HepG2 (cell line): ENCODE results near the gene GNG3. TPM values are rescaled to one million over a fixed set of nuclear protein-coding genes. Genes with fewer than 3 reads are reported as not detected.

ENCODE experiments used
- ATAC-seq: fragments of 200-7000 bp; cut with Tn5 transposase; 3 replicates; pipeline ENCODE4 v1.9.1; 2020; ENCODE audit warnings: mild to moderate bottlenecking, moderate library complexity
- BruUV-seq: library from RNA; stranded (reverse); fragments of 400-500 nt; replicated peaks from 2 replicates; lab custom pipeline; 2021; lab: Mats Ljungman, UMichigan
- CTCF ChIA-PET: fragments of 300-600 bp; formaldehyde crosslinking; extraction: SDS; loops from one replicate; lab custom pipeline; 2021; ENCODE audit warnings: low total read pairs, inconsistent platforms, low intra/inter-chr PET ratio; lab: Yijun Ruan, JAX
- POLR2A ChIA-PET: fragments of 350-600 bp; sonication (Branson Sonifier 250); formaldehyde crosslinking; loops from one replicate; lab custom pipeline; 2020; ENCODE audit warnings: antibody characterized with exemption, inconsistent platforms; lab: Yijun Ruan, JAX
- DNase-seq: peaks from one replicate; pipeline ENCODE4 v3.0.0-alpha.2; 2015; ENCODE audit warnings: low spot score
- FAIRE-seq: peaks from 3 replicates; lab custom pipeline; 2011; peaks lifted over from hg19 to GRCh38; lab: Jason Lieb, UNC
- H2AFZ ChIP-seq: one replicate; pipeline ENCODE4 v1.6.1; 2011; ENCODE audit warnings: low read length, inconsistent platforms
- H3K27ac ChIP-seq: fragments of 300-600 bp; 3 replicates; pipeline ENCODE4 v1.8.0; 2011; ENCODE audit warnings: mixed run types, mild to moderate bottlenecking, mixed read lengths, low read length, inconsistent platforms; ENCODE audit not compliant: insufficient read depth; ENCODE audit errors: extremely low read length
- H3K27me3 ChIP-seq, 2 experiments: fragments of 200-600 bp in 1 of 2; 2 replicates in 1 of 2; 3 replicates in 1 of 2; pipeline versions ENCODE4 v1.6.0 to v1.8.0; 2011; ENCODE audit warnings: low read length in 2 of 2, mild to moderate bottlenecking in 2 of 2, moderate library complexity in 2 of 2, inconsistent platforms in 1 of 2; ENCODE audit not compliant: insufficient read depth in 2 of 2, control insufficient read depth in 1 of 2
- H3K36me3 ChIP-seq, 2 experiments: fragments of 200-600 bp in 1 of 2; replicated peaks in 1 of 2; 2 replicates in 1 of 2; 3 replicates in 1 of 2; pipeline versions ENCODE4 v1.5.1 to v1.8.0; 2011; ENCODE audit warnings: low read length in 2 of 2, inconsistent platforms in 1 of 2; ENCODE audit not compliant: insufficient read depth in 2 of 2, control insufficient read depth in 1 of 2
- H3K4me1 ChIP-seq: 2 replicates; pipeline ENCODE4 v1.5.1; 2012; ENCODE audit warnings: low read length, inconsistent platforms; ENCODE audit not compliant: insufficient read depth
- H3K4me2 ChIP-seq: 2 replicates; pipeline ENCODE4 v1.6.0; 2011; ENCODE audit warnings: low read depth, low read length, inconsistent platforms
- H3K4me3 ChIP-seq, 3 experiments: fragments of 200-600 bp in 1 of 3; sonication (generic), shearing (Covaris generic) in 1 of 3; replicated peaks in 1 of 3; 2 replicates each; pipeline ENCODE4 v1.5.1; 2011 to 2016; ENCODE audit warnings: low read length in 3 of 3, inconsistent platforms in 2 of 3, low read depth in 2 of 3, mild to moderate bottlenecking in 2 of 3, control low read depth in 1 of 3, mixed read lengths in 1 of 3; ENCODE audit not compliant: insufficient read depth in 1 of 3
- H3K79me2 ChIP-seq: one replicate; pipeline ENCODE4 v1.6.1; 2011; ENCODE audit warnings: low read length, inconsistent platforms; ENCODE audit not compliant: insufficient read depth
- H3K9ac ChIP-seq: 2 replicates; pipeline ENCODE4 v1.6.0; 2011; ENCODE audit warnings: mild to moderate bottlenecking, low read depth, low read length, inconsistent platforms; ENCODE audit not compliant: insufficient read depth
- H3K9me3 ChIP-seq: 2 replicates; pipeline ENCODE4 v1.5.1; 2012; ENCODE audit warnings: mild to moderate bottlenecking, low read length
- H4K20me1 ChIP-seq: 2 replicates; pipeline ENCODE4 v1.6.0; 2011; ENCODE audit warnings: inconsistent platforms, mild to moderate bottlenecking, low read length, moderate library complexity; ENCODE audit not compliant: insufficient read depth
- BATF2 ChIP-seq: sonication (generic); formaldehyde crosslinking; IDR thresholded peaks from 2 replicates; pipeline ENCODE4 v1.8.0; 2022; ENCODE audit warnings: mild to moderate bottlenecking, missing genetic modification reagents, moderate library complexity
- BCL6 ChIP-seq: IDR thresholded peaks from 2 replicates; pipeline ENCODE4 v1.6.1; 2016; ENCODE audit warnings: missing genetic modification reagents, missing compliant biosample characterization
- HINFP ChIP-seq: sonication (generic); formaldehyde crosslinking; IDR thresholded peaks from 2 replicates; pipeline ENCODE4 v1.4.0; 2020; ENCODE audit warnings: low read depth, mild to moderate bottlenecking, missing genetic modification reagents
- KDM1A ChIP-seq: IDR thresholded peaks from 2 replicates; pipeline ENCODE4 v1.6.1; 2016; ENCODE audit warnings: missing compliant biosample characterization
- MBD4 ChIP-seq: IDR thresholded peaks from 2 replicates; pipeline ENCODE4 v1.6.1; 2012; ENCODE audit warnings: low read length, inconsistent platforms, borderline replicate concordance
- MED1 ChIP-seq: sonication (generic); formaldehyde crosslinking; IDR thresholded peaks from 2 replicates; pipeline ENCODE4 v1.4.0; 2020; ENCODE audit warnings: missing genetic modification reagents
- MTA1 ChIP-seq: sonication (generic); formaldehyde crosslinking; IDR thresholded peaks from 2 replicates; pipeline ENCODE4 v1.4.0; 2020; ENCODE audit warnings: missing genetic modification reagents, mild to moderate bottlenecking, borderline replicate concordance
- REST ChIP-seq, 2 experiments: IDR thresholded peaks; 2 replicates each; pipeline ENCODE4 v1.6.1; 2011 to 2012; ENCODE audit warnings: low read length in 2 of 2, borderline replicate concordance in 1 of 2, low read depth in 1 of 2, mild to moderate bottlenecking in 1 of 2, moderate library complexity in 1 of 2
- SMYD3 ChIP-seq: sonication (generic); formaldehyde crosslinking; IDR thresholded peaks from 2 replicates; pipeline ENCODE4 v1.8.1; 2023; ENCODE audit warnings: mild to moderate bottlenecking, missing genetic modification reagents
- TBP ChIP-seq: sonication (generic); formaldehyde crosslinking; IDR thresholded peaks from 2 replicates; pipeline ENCODE4 v1.5.0; 2020; ENCODE audit warnings: missing genetic modification reagents
- TOE1 ChIP-seq: sonication (generic); formaldehyde crosslinking; IDR thresholded peaks from 2 replicates; pipeline ENCODE4 v1.4.0; 2020; ENCODE audit warnings: mild to moderate bottlenecking, missing genetic modification reagents
- ZNF484 ChIP-seq: sonication (generic); formaldehyde crosslinking; IDR thresholded peaks from 2 replicates; pipeline ENCODE4 v1.5.1; 2020; ENCODE audit warnings: mild to moderate bottlenecking, low read depth, missing genetic modification reagents, borderline replicate concordance
- ZNF576 ChIP-seq: sonication (generic); formaldehyde crosslinking; IDR thresholded peaks from 2 replicates; pipeline ENCODE4 v1.4.0; 2020; ENCODE audit warnings: mild to moderate bottlenecking, missing genetic modification reagents
- ZNF740 ChIP-seq: sonication (generic); formaldehyde crosslinking; IDR thresholded peaks from 2 replicates; pipeline ENCODE4 v1.4.0; 2020; ENCODE audit warnings: missing genetic modification reagents
- ZNF891 ChIP-seq: sonication (generic); formaldehyde crosslinking; IDR thresholded peaks from 2 replicates; pipeline ENCODE4 v1.5.0; 2020; ENCODE audit warnings: mild to moderate bottlenecking, missing genetic modification reagents
- WGBS: methylation state at CpG from one replicate; pipeline ENCODE4 v1.1.6; 2017; ENCODE audit warnings: low lambda C conversion rate; 5-methylcytosine and 5-hydroxymethylcytosine counted together
- in situ Hi-C: cut with HindIII; loops from 2 replicates; pipeline ENCODE4 v1.10.0; 2017; ENCODE audit warnings: low pct_unique_long_range_greater_than_20kb; ENCODE audit not compliant: extremely low pct_ligation_motif_present
- intact Hi-C: fragments of 100-400 bp; cut with micrococcal nuclease; formaldehyde crosslinking; loops from one replicate; pipeline ENCODE4 v1.10.0; 2022; ENCODE audit not compliant: unreplicated experiment
- polyA plus RNA-seq, 8 experiments: library from polyadenylated mRNA; depleted of rRNA in 3 of 8; stranded (reverse) in 7 of 8; unstranded in 1 of 8; fragments of >200 nt; fragmentation: Illumina TruSeq in 4 of 8; extraction: Trizol in 4 of 8; gene quantifications; 2 replicates each; pipeline versions ENCODE4 v1.2.1 to v1.2.3, GENCODE V29; 2011 to 2016; ENCODE audit warnings: low read depth in 4 of 8, missing spikeins in 1 of 8, mixed read lengths in 1 of 8; ENCODE audit not compliant: insufficient read depth in 1 of 8
- total RNA-seq, 5 experiments: library from RNA; depleted of rRNA; stranded (reverse); fragments of >200 nt; fragmentation: Illumina TruSeq; extraction: Trizol; gene quantifications; 2 replicates each; pipeline ENCODE4 v1.2.3, GENCODE V29; 2016; ENCODE audit warnings: low read depth in 1 of 5

The GNG3 gene
- total and polyA plus RNA-seq, 2 of the 13 experiments (the other 11 are each of a cell fraction or from before 2014, with no cell fraction given), result not detected

GRCh38 chr11:62665599-62666258 is 41.7 kb upstream of the GNG3 start (continued):
- no peak for TF ChIP-seq BATF2

GRCh38 chr11:62666259-62666926 is 41.1 kb upstream of the GNG3 start:
- BruUV-seq, result no TSS peak
- H3K4me3 ChIP-seq, result peak overlapping the region; percentile 69 to 97 (median 91)
- peak overlapping the region; percentile 91 for H3K9ac ChIP-seq
- ATAC-seq (peak; percentile 1), DNase-seq (no peak), FAIRE-seq (no peak)
- H2AFZ ChIP-seq, result no peak overlapping the region
- intact Hi-C loops, result no loop called here
- H3K79me2 ChIP-seq, result peaks cover 42% of the 10 kb centered on the region
- ChIA-PET POLR2A (interaction anchor here (0.8 to 6.6 kb wide), 23 partner anchors 9 to 175 kb away, joined by 3 to 186 read pairs (median 24); partner anchors contain the start of genes B3GAT3, EEF1G, GANAB and HNRNPUL2), CTCF (no interaction called here)
- peaks cover 0 to 15% of the 10 kb centered on the region in 2 experiments; a peak in 2 of 5 replicates for H3K36me3 ChIP-seq
- 28% methylated on average over 4 of the region's 16 CpGs for WGBS
- H3K27ac ChIP-seq, result peak overlapping the region; percentile 84
- no peaks in the 10 kb centered on the region for H3K9me3 ChIP-seq
- peak overlapping the region; percentile 85 for H3K4me2 ChIP-seq
- in situ Hi-C loops, result no loop called here
- H3K27me3 ChIP-seq, result no peaks in the 10 kb centered on the region; a peak in 1 of 5 replicates
- H3K4me1 ChIP-seq, result peaks cover 57% of the 10 kb centered on the region
- H4K20me1 ChIP-seq, result no peaks in the 10 kb centered on the region; the same call in none of the 2 replicates
- TF ChIP-seq TOE1 (CRISPR knock-in tag), result no peak
- TF ChIP-seq SMYD3 (CRISPR knock-in tag), result no peak
- no peak for TF ChIP-seq REST (IDR thresholded peaks at IDR 0.05; ENCODE audit: borderline replicate concordance in 1 of 2, low read depth in 1 of 2, low read length in 2 of 2)
- no peak for TF ChIP-seq ZNF576
- peak; percentile 59; the same call in 1 of the 2 replicates for TF ChIP-seq MBD4
- no peak for TF ChIP-seq BCL6 (CRISPR knock-in tag)
- TF ChIP-seq KDM1A, result no peak
- 0 out of 2 replicates have a peak, but pooled peaks have one; percentile 19 for TF ChIP-seq ZNF740 (CRISPR knock-in tag)
- TF ChIP-seq TBP (CRISPR knock-in tag), result no peak
- peak; percentile 37; the same call in 1 of the 2 replicates for TF ChIP-seq MED1 (CRISPR knock-in tag)
- TF ChIP-seq ZNF484 (CRISPR knock-in tag), result no peak
- peak; percentile 60; the same call in 1 of the 2 replicates for TF ChIP-seq ZNF891
- TF ChIP-seq HINFP (CRISPR knock-in tag), result no peak
- TF ChIP-seq MTA1 (CRISPR knock-in tag), result no peak
